SU-DHL-6 (cell line): ENCODE measurements around the gene INTS1.

Source experiments
- H2AFZ ChIP-seq: fragments of 200-600 bp; sonication (generic); 2 replicates; pipeline ENCODE4 v1.6.1; 2014; ENCODE audit warnings: low read depth, mild to moderate bottlenecking, moderate library complexity, mixed read lengths, antibody characterized with exemption, low read length; ENCODE audit not compliant: severe bottlenecking
- H3F3A ChIP-seq: fragments of 200-600 bp; shearing (Covaris generic); 2 replicates; pipeline ENCODE4 v1.6.0; 2016; ENCODE audit warnings: antibody characterized with exemption, mild to moderate bottlenecking; ENCODE audit not compliant: insufficient read depth
- H3K27ac ChIP-seq: fragments of 200-600 bp; sonication (generic); 2 replicates; pipeline ENCODE4 v1.5.1; 2016; ENCODE audit warnings: low read depth, mild to moderate bottlenecking, low read length, moderate library complexity, mixed read lengths
- H3K27me3 ChIP-seq: fragments of 200-600 bp; sonication (generic), shearing (Covaris generic); 2 replicates; pipeline ENCODE4 v1.6.0; 2014; ENCODE audit warnings: mild to moderate bottlenecking, low read length
- H3K36me3 ChIP-seq: fragments of 200-600 bp; sonication (generic); 2 replicates; pipeline ENCODE4 v1.6.1; 2014; ENCODE audit warnings: mild to moderate bottlenecking, low read length, mixed read lengths
- H3K4me2 ChIP-seq: fragments of 300-600, 200-600 bp; shearing (Covaris generic), sonication (generic); 2 replicates; pipeline ENCODE4 v1.6.0; 2014; ENCODE audit warnings: low read length, low read depth, mild to moderate bottlenecking; ENCODE audit not compliant: poor library complexity, severe bottlenecking
- H3K4me3 ChIP-seq: fragments of 200-600 bp; sonication (generic); 2 replicates; pipeline ENCODE4 v1.5.1; 2014; ENCODE audit warnings: antibody characterized with exemption, low read length, mild to moderate bottlenecking, mixed read lengths; ENCODE audit not compliant: insufficient read depth, poor library complexity, severe bottlenecking
- H3K79me2 ChIP-seq: fragments of 200-600 bp; sonication (generic); 2 replicates; pipeline ENCODE4 v1.6.1; 2014; ENCODE audit warnings: mild to moderate bottlenecking, low read length, moderate library complexity; ENCODE audit not compliant: insufficient read depth
- H3K9ac ChIP-seq: fragments of 200-600 bp; sonication (generic); 2 replicates; pipeline ENCODE4 v1.7.0; 2014; ENCODE audit warnings: mild to moderate bottlenecking, low read length
- H3K9me2 ChIP-seq: fragments of 200-600 bp; sonication (generic); replicated peaks from 2 replicates; pipeline ENCODE4 v1.6.1; 2014; ENCODE audit warnings: low read length; ENCODE audit not compliant: insufficient read depth
- H3K9me3 ChIP-seq: fragments of 200-600 bp; sonication (generic); 2 replicates; pipeline ENCODE4 v1.6.1; 2014; ENCODE audit warnings: low read length, mixed read lengths; ENCODE audit not compliant: insufficient read depth
- H4K20me1 ChIP-seq: fragments of 200-600 bp; sonication (generic); 2 replicates; pipeline ENCODE4 v1.6.1; 2014; ENCODE audit warnings: low read depth, mild to moderate bottlenecking, antibody characterized with exemption, low read length, moderate library complexity, mixed read lengths
- CTCF ChIP-seq: fragments of 200-600 bp; sonication (generic); IDR thresholded peaks from one replicate; pipeline ENCODE4 v1.5.1; 2017; ENCODE audit warnings: antibody characterized with exemption, mild to moderate bottlenecking, low read length, moderate library complexity; ENCODE audit not compliant: insufficient read depth, poor library complexity, severe bottlenecking
- EZH2phosphoT487 ChIP-seq: fragments of 200-600 bp; sonication (generic), shearing (Covaris generic); conservative IDR thresholded peaks from 2 replicates; pipeline ENCODE4 v1.6.1; 2018; ENCODE audit warnings: mild to moderate bottlenecking, antibody characterized with exemption, low read length, moderate library complexity, mixed read lengths

The INTS1 gene

GRCh38 chr7:1424041-1424440 is 80.1 kb downstream of the INTS1 start:
- Histone ChIP-seq H3K36me3 (no peaks in the 10 kb centered on the region), H3K4me3 (no peak overlapping the region), H3K27me3 (no peaks in the 10 kb centered on the region), H2AFZ (no peak overlapping the region), H3K27ac (no peak overlapping the region), H4K20me1 (no peaks in the 10 kb centered on the region), H3K9ac (no peak overlapping the region), H3K9me3 (no peaks in the 10 kb centered on the region), H3K4me2 (no peak overlapping the region), H3K79me2 (no peaks in the 10 kb centered on the region), H3F3A (no peaks in the 10 kb centered on the region), H3K9me2 (no peaks in the 10 kb centered on the region)
- TF ChIP-seq EZH2phosphoT487 (no peak), CTCF (no peak)

- H4K20me1 ChIP-seq, result no peaks in the 10 kb centered on the region
Observed at GRCh38 chr7:1423264-1423811, 80.9 kb downstream of the INTS1 start.

GRCh38 chr7:1422512-1423263 is 81.5 kb downstream of the INTS1 start:
- no peaks in the 10 kb centered on the region for H3K36me3 ChIP-seq
- no peaks in the 10 kb centered on the region for H3K9me3 ChIP-seq
- H4K20me1 ChIP-seq, result no peaks in the 10 kb centered on the region
- no peak for TF ChIP-seq EZH2phosphoT487
- TF ChIP-seq CTCF, result no peak
- H3K27ac ChIP-seq, result no peak overlapping the region
- no peak overlapping the region for H3K4me2 ChIP-seq
- no peak overlapping the region for H3K4me3 ChIP-seq
- no peak overlapping the region for H2AFZ ChIP-seq
- H3K27me3 ChIP-seq, result no peaks in the 10 kb centered on the region
- H3K9me2 ChIP-seq, result no peaks in the 10 kb centered on the region
- no peaks in the 10 kb centered on the region for H3K79me2 ChIP-seq
- H3K9ac ChIP-seq, result no peak overlapping the region
- no peaks in the 10 kb centered on the region for H3F3A ChIP-seq

More at GRCh38 chr7:1423264-1423811, 80.9 kb downstream of the INTS1 start:
- Histone ChIP-seq H3K79me2 (no peaks in the 10 kb centered on the region), H3K9ac (no peak overlapping the region), H3K9me2 (no peaks in the 10 kb centered on the region), H3K27ac (no peak overlapping the region), H3K4me2 (no peak overlapping the region), H3K27me3 (no peaks in the 10 kb centered on the region), H3K4me3 (no peak overlapping the region), H3K9me3 (no peaks in the 10 kb centered on the region), H3K36me3 (no peaks in the 10 kb centered on the region), H3F3A (no peaks in the 10 kb centered on the region), H2AFZ (no peak overlapping the region)
- TF ChIP-seq CTCF (no peak), EZH2phosphoT487 (no peak)
